Measurements from ENCODE around the gene SGPL1. TPM values are rescaled to one million over a fixed set of nuclear protein-coding genes. Genes with fewer than 3 reads are reported as not detected.

The SGPL1 gene
- polyA plus RNA-seq, 10 donors = 18.7 to 29.8 (median 22.6) TPM

DNA sequence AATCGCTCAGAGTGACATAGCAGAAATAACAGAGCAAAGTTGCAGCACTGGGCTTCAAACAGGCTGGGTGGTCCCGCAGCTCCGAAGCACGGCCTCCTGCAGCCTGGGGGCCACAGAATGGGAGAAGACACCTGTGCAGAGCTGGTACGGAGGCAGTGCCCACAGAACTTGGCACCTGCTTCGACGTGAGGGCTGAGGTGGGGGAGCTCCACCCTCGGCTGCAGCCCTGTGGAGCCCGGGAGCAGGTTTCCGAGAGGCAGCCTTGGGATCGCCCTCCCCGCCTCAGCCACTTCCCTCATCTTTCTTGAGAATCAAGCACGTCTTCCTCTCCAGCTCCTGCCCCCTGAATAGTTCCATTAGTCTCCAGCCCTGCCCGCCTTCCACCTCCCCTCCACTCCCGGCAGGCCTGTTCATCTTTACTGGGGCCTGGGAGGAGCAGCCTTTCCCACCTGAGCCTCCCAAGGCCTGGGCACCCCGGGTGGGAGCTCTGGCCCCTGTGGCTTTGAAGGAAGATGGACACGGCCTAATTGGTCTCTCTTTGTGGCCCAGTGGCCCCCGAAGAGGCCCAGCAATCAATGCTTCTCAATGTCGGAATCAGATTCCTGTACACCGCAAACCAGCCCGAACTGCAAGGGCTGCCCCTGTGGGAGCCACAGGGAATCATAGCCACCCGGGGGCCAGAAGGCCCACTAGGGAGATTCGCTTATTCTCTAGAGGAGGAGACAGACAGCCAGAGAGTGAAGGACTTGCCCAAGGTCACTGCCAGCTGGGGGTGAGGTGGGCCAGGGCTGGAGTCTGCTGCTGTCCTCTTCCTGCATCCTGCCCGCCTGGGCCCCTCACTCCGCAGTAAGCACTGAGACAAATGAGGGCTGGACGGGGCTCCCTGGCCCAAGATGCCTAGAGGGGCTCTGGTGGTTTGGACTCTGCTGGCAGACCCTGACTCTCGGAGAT is 89.6 kb downstream of the SGPL1 start:
- no peak for DNase-seq

DNA sequence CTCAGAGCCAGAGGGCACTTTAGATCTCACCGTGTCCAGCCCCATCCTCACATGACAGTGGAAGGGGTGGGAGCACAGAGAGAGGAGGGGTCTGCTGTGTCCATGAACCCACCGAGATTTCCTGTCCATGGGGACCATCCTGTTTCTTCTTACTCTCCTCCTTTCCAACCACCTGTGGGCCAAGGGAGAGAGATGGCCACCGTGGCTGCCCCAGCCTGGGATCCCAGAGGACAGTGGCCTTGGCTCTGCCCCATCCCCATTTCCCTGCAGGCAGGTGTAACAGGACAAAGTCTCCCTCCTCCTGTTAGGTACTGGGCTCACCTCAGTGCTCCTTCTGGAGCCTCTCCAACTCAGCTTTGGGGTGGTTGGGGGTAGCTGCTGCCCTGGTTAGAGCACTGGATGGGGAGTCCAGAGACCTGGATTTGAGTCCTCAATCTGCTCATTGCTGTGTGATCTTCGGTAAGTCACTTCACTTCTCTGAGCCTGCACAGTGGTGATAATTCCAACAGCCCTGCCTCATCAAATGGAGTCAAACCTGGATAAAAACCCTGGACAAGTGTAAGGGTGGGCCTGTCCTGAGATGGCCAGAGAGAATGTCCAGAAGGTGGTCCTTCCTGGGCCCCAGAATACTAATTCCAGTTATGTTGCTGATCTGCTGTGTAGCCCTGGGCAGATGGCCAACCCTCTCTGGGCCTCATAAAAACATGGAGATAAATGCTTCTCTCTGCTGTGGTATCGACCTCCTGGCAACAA is 90.5 kb downstream of the SGPL1 start:
- no peak for DNase-seq

DNA sequence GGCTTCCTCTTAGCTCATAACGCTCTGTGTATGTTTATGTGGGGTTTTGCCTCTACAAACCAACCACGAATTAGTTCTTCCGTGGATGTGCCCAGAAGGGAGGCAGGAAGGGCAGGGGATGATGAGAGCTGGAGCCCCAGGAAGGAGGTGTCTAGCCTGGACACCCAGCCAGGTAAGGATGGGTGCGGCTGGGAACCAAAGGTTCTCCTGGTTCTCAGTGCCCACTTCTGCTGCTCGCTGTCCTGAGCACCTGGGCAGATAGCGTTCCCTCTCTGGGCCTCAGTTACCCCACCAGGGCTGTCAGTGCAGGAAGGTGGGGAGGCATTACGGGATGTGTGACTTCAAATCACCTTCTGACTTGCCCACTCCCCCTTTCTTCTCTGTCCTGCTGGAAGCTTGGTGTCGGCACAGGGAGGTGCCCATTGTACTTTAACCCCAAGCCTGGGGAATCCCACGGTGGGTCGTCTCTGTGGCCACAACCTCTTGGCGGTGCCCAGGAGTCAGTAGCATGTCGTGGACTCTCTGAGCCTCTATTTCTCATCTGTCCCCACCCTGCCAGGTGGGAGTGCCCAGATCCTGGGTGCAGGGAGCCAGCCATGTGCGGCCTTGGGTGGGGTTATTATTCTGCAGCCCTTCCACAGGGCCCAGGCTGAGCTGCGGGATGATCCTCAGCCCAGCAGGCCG is 91.3 kb downstream of the SGPL1 start:
- DNase-seq = no peak

GRCh38 chr10:70907637-70908405 is 92.1 kb downstream of the SGPL1 start:
- no peak for DNase-seq

GRCh38 chr10:70908406-70909296 is 92.9 kb downstream of the SGPL1 start:
- no peak for DNase-seq

DNA sequence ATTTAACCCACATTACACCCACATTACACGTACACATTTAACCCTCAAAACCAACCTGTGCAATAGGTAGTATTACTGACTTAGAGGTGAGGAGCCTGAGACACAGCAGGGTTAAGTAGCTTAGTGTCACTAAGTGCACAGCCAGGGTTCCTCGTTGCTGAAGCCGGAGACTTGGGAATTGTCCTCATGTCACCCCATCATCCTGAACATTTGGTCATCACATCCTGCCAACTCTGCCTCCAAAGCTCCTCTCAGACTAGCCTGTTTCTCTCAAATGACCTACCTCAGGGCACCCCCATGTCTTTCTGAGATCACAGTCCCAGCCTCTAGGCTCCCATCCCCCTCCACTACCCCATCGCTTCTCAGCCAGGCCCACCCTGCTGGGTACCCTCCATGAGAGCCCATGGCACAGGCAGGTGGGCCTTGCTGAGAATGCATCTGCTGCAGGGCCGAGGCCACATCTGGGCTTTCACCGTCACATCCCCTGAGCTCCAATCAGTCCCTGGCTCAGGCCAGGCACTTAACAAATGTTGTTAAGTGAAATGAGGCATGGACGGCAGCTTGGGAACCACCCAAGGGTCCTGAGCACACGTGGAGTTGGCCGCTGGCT is 93.7 kb downstream of the SGPL1 start:
- no peak for DNase-seq

- no peak for DNase-seq
Measured at GRCh38 chr10:70910486-70911341, 95.0 kb downstream of the SGPL1 start.

DNA sequence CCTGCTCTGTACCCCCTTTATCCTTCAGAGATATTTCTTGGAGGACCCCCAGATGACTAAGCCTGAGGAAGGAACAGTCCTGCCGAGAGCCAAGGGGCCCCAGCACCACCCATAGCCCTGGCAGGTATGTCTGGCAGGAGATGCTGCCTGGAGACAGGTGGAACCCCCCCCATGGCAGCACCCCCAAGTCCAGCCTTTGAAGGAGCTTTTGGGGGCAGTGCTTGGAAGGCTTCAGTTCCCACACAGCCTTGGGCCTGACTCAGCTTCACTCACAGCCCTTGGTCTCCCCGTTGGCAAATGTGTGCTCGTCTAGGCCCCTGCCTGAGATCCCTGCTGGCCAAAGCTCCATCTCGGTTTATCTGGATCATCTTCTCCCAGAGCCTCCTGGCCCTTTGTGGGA is 95.6 kb downstream of the SGPL1 start:
- no peak for DNase-seq

DNA sequence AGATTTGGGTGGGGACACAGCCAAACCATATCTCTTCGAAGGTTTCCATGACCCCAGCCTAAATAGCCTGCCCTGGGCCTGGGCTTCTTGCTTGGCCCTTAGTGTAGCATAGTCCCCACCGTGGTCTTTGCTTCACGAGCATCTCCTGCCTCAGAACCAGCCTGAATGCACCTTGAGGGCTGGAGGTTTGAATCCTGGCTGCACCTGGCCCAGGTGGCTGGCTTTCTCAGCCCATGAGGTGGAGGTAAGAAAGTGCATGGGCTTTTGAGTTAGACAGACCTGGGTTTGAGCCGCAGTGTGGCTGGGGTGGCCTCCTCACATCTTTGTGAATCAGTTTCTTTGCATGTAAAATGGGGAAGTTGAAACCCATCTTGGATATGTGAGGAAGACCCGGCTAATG is 96.8 kb downstream of the SGPL1 start:
- DNase-seq = no peak

GRCh38 chr10:70913191-70913892 is 97.6 kb downstream of the SGPL1 start:
- DNase-seq = peak in 1 of 3 donors; percentile 57

- no peak for DNase-seq
Measured at GRCh38 chr10:70913893-70914240, 98.1 kb downstream of the SGPL1 start.

GRCh38 chr10:70914316-70914864 is 98.6 kb downstream of the SGPL1 start:
- DNase-seq = no peak

- DNase-seq = no peak
Measured at GRCh38 chr10:70915206-70915605, 99.5 kb downstream of the SGPL1 start.

DNA sequence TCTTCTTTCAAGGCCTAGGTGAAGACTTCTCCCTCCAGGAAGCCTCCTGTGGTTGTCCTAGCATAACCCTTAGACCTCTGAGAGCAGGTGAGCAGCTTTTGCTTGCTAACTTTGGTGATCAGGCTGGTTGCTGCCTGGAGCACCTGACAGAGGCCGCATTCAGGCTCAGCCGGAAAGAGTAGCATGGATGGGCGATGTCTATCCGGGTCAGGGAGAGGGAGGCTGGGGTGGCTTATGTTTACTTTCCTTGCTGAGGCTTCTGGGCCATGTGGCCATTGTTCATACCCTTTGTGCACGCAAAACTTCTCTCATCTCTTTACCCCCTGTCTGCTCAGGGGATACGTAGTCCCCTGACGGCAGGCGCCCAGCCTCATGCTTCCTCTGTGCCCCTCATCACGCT is 100.1 kb downstream of the SGPL1 start:
- no peak for DNase-seq

DNA sequence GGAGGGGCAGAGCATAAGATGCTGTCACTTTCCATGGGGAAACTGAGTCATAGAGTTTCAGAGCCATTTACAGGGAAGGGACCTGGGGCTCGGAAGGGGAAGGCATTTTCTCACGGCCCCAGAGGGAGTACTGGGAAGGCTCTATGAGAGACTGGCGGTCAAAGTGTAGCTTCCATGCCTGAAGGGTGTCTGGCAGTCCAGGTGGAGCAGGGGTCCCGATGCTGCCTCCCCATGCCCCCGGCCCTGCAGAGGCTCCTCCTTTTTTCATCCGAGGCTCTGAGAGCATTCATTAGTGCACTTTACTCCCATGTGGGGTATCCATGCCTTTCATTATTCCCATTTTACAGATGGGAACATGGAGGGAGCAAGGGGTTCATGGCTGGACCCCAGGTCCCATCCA is 100.5 kb downstream of the SGPL1 start:
- DNase-seq = no peak

- no peak for DNase-seq
Measured at GRCh38 chr10:70917226-70917625, 101.5 kb downstream of the SGPL1 start.

GRCh38 chr10:70917635-70918034 is 101.9 kb downstream of the SGPL1 start:
- no peak for DNase-seq

Measured in muscle of back (tissue), 11 donors.